H1 (cell line): Measurements from ENCODE around the gene POLR2C.

Experiments
- EGR1 ChIP-seq: IDR thresholded peaks from 2 replicates; pipeline ENCODE4 v1.6.1; 2011; ENCODE audit warnings: low read depth, low read length, borderline replicate concordance
- GABPA ChIP-seq: IDR thresholded peaks from 2 replicates; pipeline ENCODE4 v1.6.1; 2011; ENCODE audit warnings: mild to moderate bottlenecking, low read length, moderate library complexity, borderline replicate concordance; ENCODE audit not compliant: insufficient read depth
- JUND ChIP-seq: IDR thresholded peaks from 2 replicates; pipeline ENCODE4 v1.6.1; 2011; ENCODE audit warnings: mild to moderate bottlenecking, improper control_type of control experiment, low read length
- KDM1A ChIP-seq: fragments of 200-600, 300-600 bp; sonication (generic); IDR thresholded peaks from 2 replicates; pipeline ENCODE4 v1.7.1; 2016; ENCODE audit warnings: mild to moderate bottlenecking, low read length, borderline replicate concordance
- SP1 ChIP-seq: IDR thresholded peaks from 2 replicates; pipeline ENCODE4 v1.6.1; 2011; ENCODE audit warnings: low read depth, low read length
- TF ChIP-seq, protein P1 (sequence below), 3 experiments: IDR thresholded peaks; 1 replicate in 2 of 3; 2 replicates in 1 of 3; pipeline versions ENCODE4 v1.5.1 to v1.6.1; 2011; ENCODE audit warnings: low read length in 3 of 3, mild to moderate bottlenecking in 3 of 3, inconsistent platforms in 2 of 3, low read depth in 1 of 3, moderate library complexity in 1 of 3; ENCODE audit not compliant: insufficient read depth in 1 of 3; ENCODE audit errors: control extremely low read depth in 1 of 3

DNA sequence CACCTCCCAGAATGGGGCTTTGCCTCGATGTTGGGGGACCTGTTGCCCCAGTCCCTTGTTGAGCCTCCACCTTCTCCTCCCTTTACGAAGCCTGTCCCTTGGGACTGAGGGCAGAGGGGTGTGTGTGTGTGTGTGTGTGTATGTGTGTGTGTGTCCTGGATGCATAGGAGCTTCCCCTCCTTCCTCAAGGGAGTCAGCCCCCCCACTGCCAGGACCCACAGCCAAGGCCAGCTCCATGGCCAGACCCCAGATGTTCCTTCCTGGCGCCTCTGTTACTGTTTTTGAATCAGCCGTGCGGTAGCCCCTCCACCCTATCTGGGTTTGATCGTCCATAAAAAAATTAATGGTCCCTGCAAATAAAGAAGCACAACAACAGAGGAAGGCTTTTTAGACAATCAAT is 41.5 kb downstream of the POLR2C start:
- TF ChIP-seq, protein P1, sequence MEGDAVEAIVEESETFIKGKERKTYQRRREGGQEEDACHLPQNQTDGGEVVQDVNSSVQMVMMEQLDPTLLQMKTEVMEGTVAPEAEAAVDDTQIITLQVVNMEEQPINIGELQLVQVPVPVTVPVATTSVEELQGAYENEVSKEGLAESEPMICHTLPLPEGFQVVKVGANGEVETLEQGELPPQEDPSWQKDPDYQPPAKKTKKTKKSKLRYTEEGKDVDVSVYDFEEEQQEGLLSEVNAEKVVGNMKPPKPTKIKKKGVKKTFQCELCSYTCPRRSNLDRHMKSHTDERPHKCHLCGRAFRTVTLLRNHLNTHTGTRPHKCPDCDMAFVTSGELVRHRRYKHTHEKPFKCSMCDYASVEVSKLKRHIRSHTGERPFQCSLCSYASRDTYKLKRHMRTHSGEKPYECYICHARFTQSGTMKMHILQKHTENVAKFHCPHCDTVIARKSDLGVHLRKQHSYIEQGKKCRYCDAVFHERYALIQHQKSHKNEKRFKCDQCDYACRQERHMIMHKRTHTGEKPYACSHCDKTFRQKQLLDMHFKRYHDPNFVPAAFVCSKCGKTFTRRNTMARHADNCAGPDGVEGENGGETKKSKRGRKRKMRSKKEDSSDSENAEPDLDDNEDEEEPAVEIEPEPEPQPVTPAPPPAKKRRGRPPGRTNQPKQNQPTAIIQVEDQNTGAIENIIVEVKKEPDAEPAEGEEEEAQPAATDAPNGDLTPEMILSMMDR (IDR thresholded peaks at IDR 0.05; ENCODE audit: control extremely low read depth in 1 of 3, insufficient read depth in 1 of 3, low read depth in 1 of 3, low read length in 3 of 3), result no peak
- TF ChIP-seq JUND (no peak), EGR1 (no peak), SP1 (no peak), GABPA (no peak), KDM1A (no peak)
